Measurements from ENCODE around the gene RIPK4. TPM values are rescaled to one million over a fixed set of nuclear protein-coding genes. Genes with fewer than 3 reads are reported as not detected.

The RIPK4 gene
- total RNA-seq, 1 experiment from 2014 or later: 16.0 TPM

DNA sequence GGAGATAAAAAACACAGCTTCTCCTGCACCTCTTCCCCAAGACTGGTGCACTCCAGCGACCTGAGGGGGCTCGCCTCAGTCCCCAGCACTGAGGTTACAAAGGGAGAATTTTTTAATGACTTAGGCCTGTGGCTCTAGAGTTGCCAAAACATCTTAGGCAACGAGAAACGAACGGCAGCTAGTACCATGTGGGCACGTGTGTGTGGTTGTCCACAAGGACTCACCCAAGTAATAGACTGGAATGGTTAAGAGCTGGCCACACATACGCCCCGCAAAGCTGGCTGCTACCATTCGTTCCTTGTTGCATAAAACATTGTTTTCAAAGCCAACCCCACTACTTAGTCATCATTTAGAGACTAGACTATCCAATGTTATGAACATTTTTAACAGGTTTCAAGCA, 26.9 kb downstream of the RIPK4 start:
- Histone ChIP-seq H3K4me3 (ENCODE audit: low read depth, low read length, poor library complexity, severe bottlenecking) (no peak overlapping the region), H3K9me3 (ENCODE audit: low read depth, low read length, poor library complexity, severe bottlenecking) (no peaks in the 10 kb centered on the region), H3K27ac (ENCODE audit: low read depth, low read length, poor library complexity, severe bottlenecking) (no peak overlapping the region), H3K36me3 (ENCODE audit: insufficient read depth, low read length, poor library complexity, severe bottlenecking) (peaks cover 71% of the 10 kb centered on the region), H3K27me3 (replicated peaks; ENCODE audit: insufficient read depth, low read depth, low read length, poor library complexity) (no peaks in the 10 kb centered on the region), H3K4me1 (ENCODE audit: insufficient read depth, low read length, poor library complexity, severe bottlenecking) (no peaks in the 10 kb centered on the region)
- ChIA-PET POLR2A (ENCODE audit: low non-redundant PET) (no interaction called here), CTCF (no interaction called here)
- BruUV-seq (replicated peaks): no TSS peak
- no peak for DNase-seq (ENCODE audit: low spot score)
- intact Hi-C loops (cut with micrococcal nuclease; ENCODE audit: unreplicated experiment): no loop called here
- TF ChIP-seq EZH2 (IDR thresholded peaks at IDR 0.05; ENCODE audit: borderline replicate concordance, low read depth, low read length, poor library complexity, severe bottlenecking): no peak
- TF ChIP-seq, protein P1, sequence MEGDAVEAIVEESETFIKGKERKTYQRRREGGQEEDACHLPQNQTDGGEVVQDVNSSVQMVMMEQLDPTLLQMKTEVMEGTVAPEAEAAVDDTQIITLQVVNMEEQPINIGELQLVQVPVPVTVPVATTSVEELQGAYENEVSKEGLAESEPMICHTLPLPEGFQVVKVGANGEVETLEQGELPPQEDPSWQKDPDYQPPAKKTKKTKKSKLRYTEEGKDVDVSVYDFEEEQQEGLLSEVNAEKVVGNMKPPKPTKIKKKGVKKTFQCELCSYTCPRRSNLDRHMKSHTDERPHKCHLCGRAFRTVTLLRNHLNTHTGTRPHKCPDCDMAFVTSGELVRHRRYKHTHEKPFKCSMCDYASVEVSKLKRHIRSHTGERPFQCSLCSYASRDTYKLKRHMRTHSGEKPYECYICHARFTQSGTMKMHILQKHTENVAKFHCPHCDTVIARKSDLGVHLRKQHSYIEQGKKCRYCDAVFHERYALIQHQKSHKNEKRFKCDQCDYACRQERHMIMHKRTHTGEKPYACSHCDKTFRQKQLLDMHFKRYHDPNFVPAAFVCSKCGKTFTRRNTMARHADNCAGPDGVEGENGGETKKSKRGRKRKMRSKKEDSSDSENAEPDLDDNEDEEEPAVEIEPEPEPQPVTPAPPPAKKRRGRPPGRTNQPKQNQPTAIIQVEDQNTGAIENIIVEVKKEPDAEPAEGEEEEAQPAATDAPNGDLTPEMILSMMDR (conservative IDR thresholded peaks at IDR 0.05; ENCODE audit: low read depth, low read length): no peak

DNA sequence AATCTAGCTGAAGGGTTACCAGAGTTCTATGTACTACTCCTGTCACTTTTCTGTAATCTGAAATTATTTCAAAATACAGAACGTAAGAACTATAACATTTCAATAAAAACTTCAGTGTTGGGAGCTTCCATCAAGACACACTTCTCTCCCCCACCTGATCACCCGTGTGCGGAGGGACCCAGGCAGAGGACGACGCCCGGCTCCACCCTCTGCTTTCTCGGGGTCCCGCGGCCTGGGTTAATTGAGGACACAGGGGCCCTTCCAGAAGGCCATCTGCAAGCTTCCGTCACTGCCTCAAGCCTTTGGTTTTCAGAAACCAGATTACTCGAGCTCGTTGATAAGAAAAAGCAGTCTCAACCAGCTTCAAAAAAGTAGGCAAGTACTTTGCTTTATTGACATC, 27.8 kb downstream of the RIPK4 start:
- H3K4me3 ChIP-seq (ENCODE audit: low read depth, low read length, poor library complexity, severe bottlenecking): no peak overlapping the region
- ChIA-PET POLR2A (ENCODE audit: low non-redundant PET) (no interaction called here), CTCF (no interaction called here)
- intact Hi-C loops (cut with micrococcal nuclease; ENCODE audit: unreplicated experiment): no loop called here
- H3K27me3 ChIP-seq (replicated peaks; ENCODE audit: insufficient read depth, low read depth, low read length, poor library complexity): no peaks in the 10 kb centered on the region
- no peaks in the 10 kb centered on the region for H3K4me1 ChIP-seq (ENCODE audit: insufficient read depth, low read length, poor library complexity, severe bottlenecking)
- no TSS peak for BruUV-seq (replicated peaks)
- no peak for TF ChIP-seq EZH2 (IDR thresholded peaks at IDR 0.05; ENCODE audit: borderline replicate concordance, low read depth, low read length, poor library complexity, severe bottlenecking)
- TF ChIP-seq, protein P1 (conservative IDR thresholded peaks at IDR 0.05; ENCODE audit: low read depth, low read length): no peak
- H3K36me3 ChIP-seq (ENCODE audit: insufficient read depth, low read length, poor library complexity, severe bottlenecking): peaks cover 65% of the 10 kb centered on the region
- H3K9me3 ChIP-seq (ENCODE audit: low read depth, low read length, poor library complexity, severe bottlenecking): no peaks in the 10 kb centered on the region
- H3K27ac ChIP-seq (ENCODE audit: low read depth, low read length, poor library complexity, severe bottlenecking): no peak overlapping the region
- DNase-seq (ENCODE audit: low spot score): no peak

DNA sequence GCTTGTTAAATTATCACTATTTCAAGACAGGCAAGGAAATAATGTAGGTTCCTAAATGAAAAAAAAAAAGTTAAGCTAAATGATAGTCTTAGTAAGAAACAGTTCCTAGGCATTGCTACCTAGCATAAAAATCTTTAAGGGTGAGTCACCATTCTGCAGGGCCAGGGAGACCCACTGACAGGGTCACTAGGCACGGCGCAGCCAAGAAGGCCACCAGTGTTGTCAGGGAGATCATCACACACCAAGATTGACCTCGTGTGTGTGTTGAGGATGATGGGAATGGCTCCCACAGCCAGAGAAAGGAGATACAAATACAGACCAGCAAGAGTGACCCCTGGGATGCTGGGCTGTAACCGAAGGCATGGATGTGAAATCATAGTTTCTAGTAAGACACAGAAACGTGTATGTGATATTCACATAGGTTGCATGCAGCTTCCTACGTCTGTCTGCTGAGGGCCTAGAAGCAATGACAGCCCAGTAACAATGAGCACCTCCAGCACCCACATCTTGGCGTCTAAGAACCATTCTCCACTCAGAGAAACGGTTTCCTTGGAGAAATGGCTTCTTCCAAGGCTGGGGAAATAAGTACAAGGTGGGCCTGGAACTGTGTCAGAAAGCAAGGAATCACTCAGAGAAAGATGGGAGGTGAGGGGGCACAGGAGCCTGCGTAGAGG, 29.1 kb downstream of the RIPK4 start:
- no peaks in the 10 kb centered on the region for H3K4me1 ChIP-seq (ENCODE audit: insufficient read depth, low read length, poor library complexity, severe bottlenecking)
- H3K9me3 ChIP-seq (ENCODE audit: low read depth, low read length, poor library complexity, severe bottlenecking): no peaks in the 10 kb centered on the region
- no peak overlapping the region for H3K27ac ChIP-seq (ENCODE audit: low read depth, low read length, poor library complexity, severe bottlenecking)
- H3K4me3 ChIP-seq (ENCODE audit: low read depth, low read length, poor library complexity, severe bottlenecking): no peak overlapping the region
- intact Hi-C loops (cut with micrococcal nuclease; ENCODE audit: unreplicated experiment): no loop called here
- ChIA-PET POLR2A (ENCODE audit: low non-redundant PET) (no interaction called here), CTCF (no interaction called here)
- TF ChIP-seq, protein P1 (conservative IDR thresholded peaks at IDR 0.05; ENCODE audit: low read depth, low read length): no peak
- TF ChIP-seq EZH2 (IDR thresholded peaks at IDR 0.05; ENCODE audit: borderline replicate concordance, low read depth, low read length, poor library complexity, severe bottlenecking): no peak
- H3K27me3 ChIP-seq (replicated peaks; ENCODE audit: insufficient read depth, low read depth, low read length, poor library complexity): no peaks in the 10 kb centered on the region
- DNase-seq (ENCODE audit: low spot score): no peak
- BruUV-seq (replicated peaks): no TSS peak
- peaks cover 53% of the 10 kb centered on the region for H3K36me3 ChIP-seq (ENCODE audit: insufficient read depth, low read length, poor library complexity, severe bottlenecking)
